Right ventricle myocardium superior (tissue), 1 donor: ENCODE data around the gene NTM. TPM values are rescaled to one million over a fixed set of nuclear protein-coding genes. Genes with fewer than 3 reads are reported as not detected.
A peak's percentile ranks its signal among the peaks of the same experiment; 100 is the strongest.

Source experiments
- ATAC-seq: fragments of 200-7000 bp; cut with Tn5 transposase; one replicate; pipeline ENCODE4 v1.9.1; 2020; ENCODE audit warnings: mild to moderate bottlenecking; ENCODE audit not compliant: poor library complexity
- DNase-seq: peaks from one replicate; pipeline ENCODE4 v3.0.0-alpha.2; 2020
- intact Hi-C: fragments of 100-400 bp; cut with DNase I; formaldehyde crosslinking; loops from one replicate; pipeline ENCODE4 v1.11.2; 2022
- total RNA-seq: library from RNA; stranded (reverse); fragmentation: NEBNext Ultra II Directional; extraction: Animal tissue kit (Norgen Biotek cat#: 25700); gene quantifications from one replicate; pipeline ENCODE4 v1.2.1, GENCODE V29; 2021
- donor health status: DM: no; HTN: yes; CAD: no; lungs with severe emphysema.

NTM gene
- total RNA-seq, 1 donor from 2014 or later: 1.5 TPM

- ATAC-seq: peak; percentile 88
- intact Hi-C loops: loop anchor here (5.0 kb wide), 1 partner anchor 160 kb away; no protein-coding TSS in a partner anchor
- DNase-seq: peak; percentile 86
Observed at GRCh38 chr11:131867457-131868257, 497.2 kb downstream of the NTM start.

- DNase-seq (no peak), ATAC-seq (no peak)
- intact Hi-C loops: loop anchor here (5.0 kb wide), 1 partner anchor 158 kb away; no protein-coding TSS in a partner anchor
Observed at GRCh38 chr11:131868629-131869507, 498.5 kb downstream of the NTM start.

- DNase-seq (no peak), ATAC-seq (no peak)
- intact Hi-C loops: no loop called here
Observed at GRCh38 chr11:131870305-131870704, 499.9 kb downstream of the NTM start.

- intact Hi-C loops: no loop called here
- DNase-seq (no peak), ATAC-seq (no peak)
Observed at GRCh38 chr11:131871006-131871405, 500.6 kb downstream of the NTM start.

- DNase-seq (no peak), ATAC-seq (no peak)
- intact Hi-C loops: no loop called here
Observed at GRCh38 chr11:131874070-131874469, 503.7 kb downstream of the NTM start.

- intact Hi-C loops: no loop called here
- DNase-seq (no peak), ATAC-seq (peak; percentile 74)
Observed at GRCh38 chr11:131875611-131876010, 505.2 kb downstream of the NTM start.

GRCh38 chr11:131877246-131877942 lies 507.0 kb downstream of the NTM start:
- DNase-seq: no peak
- ATAC-seq: no peak
- intact Hi-C loops: no loop called here

GRCh38 chr11:131880316-131880715 lies 509.9 kb downstream of the NTM start:
- ATAC-seq (no peak), DNase-seq (no peak)
- intact Hi-C loops: no loop called here

GRCh38 chr11:131880976-131881375 lies 510.6 kb downstream of the NTM start:
- no peak for DNase-seq
- no peak for ATAC-seq
- intact Hi-C loops: no loop called here

- intact Hi-C loops: no loop called here
- ATAC-seq: no peak
- DNase-seq: no peak
Observed at GRCh38 chr11:131883332-131883731, 512.9 kb downstream of the NTM start.

GRCh38 chr11:131884461-131885073 lies 514.2 kb downstream of the NTM start:
- no peak for ATAC-seq
- intact Hi-C loops: no loop called here

GRCh38 chr11:131885431-131885830 lies 515.0 kb downstream of the NTM start:
- DNase-seq (no peak), ATAC-seq (no peak)
- intact Hi-C loops: no loop called here

More at GRCh38 chr11:131884461-131885073, 514.2 kb downstream of the NTM start:
- no peak for DNase-seq

GRCh38 chr11:131886201-131886600 lies 515.8 kb downstream of the NTM start:
- DNase-seq (no peak), ATAC-seq (no peak)
- intact Hi-C loops: no loop called here

- intact Hi-C loops: no loop called here
- DNase-seq: no peak
- no peak for ATAC-seq
Observed at GRCh38 chr11:131888230-131888855, 517.9 kb downstream of the NTM start.

- peak; percentile 26 for ATAC-seq
- DNase-seq: no peak
- intact Hi-C loops: no loop called here
Observed at GRCh38 chr11:131889146-131889577, 518.7 kb downstream of the NTM start.

GRCh38 chr11:131889760-131890581 lies 519.6 kb downstream of the NTM start:
- ATAC-seq: peak; percentile 70
- no peak for DNase-seq
- intact Hi-C loops: no loop called here

- ATAC-seq: no peak
- intact Hi-C loops: no loop called here
- DNase-seq: no peak
Observed at GRCh38 chr11:131893103-131893890, 522.9 kb downstream of the NTM start.
